Measurements from ENCODE around the gene JARID2. TPM values are rescaled to one million over a fixed set of nuclear protein-coding genes. Genes with fewer than 3 reads are reported as not detected.

The JARID2 gene
- total RNA-seq, 1 experiment from 2014 or later = 23.6 TPM

- no peaks in the 10 kb centered on the region; the same call in 1 of the 2 replicates for H3K9me2 ChIP-seq (ENCODE audit: insufficient read depth)
- peaks cover 61% of the 10 kb centered on the region for H3K79me2 ChIP-seq (ENCODE audit: insufficient read depth, low read length)
- no TSS peak for BruUV-seq (replicated peaks)
- ChIA-PET RAD21 (ENCODE audit: low non-redundant PET in 1 of 2, low total read pairs in 2 of 2, uncharacterized antibody in 2 of 2, unreplicated experiment in 2 of 2) (no interaction called here), CTCF (no interaction called here), POLR2A (no interaction called here)
- no peak for TF ChIP-seq SIN3A (IDR thresholded peaks at IDR 0.05; ENCODE audit: low read depth)
- no peak for TF ChIP-seq REST (IDR thresholded peaks at IDR 0.05; ENCODE audit: low read depth)
- TF ChIP-seq ZBTB33 (IDR thresholded peaks at IDR 0.05; ENCODE audit: extremely low read depth, insufficient replicate concordance, low read length) = no peak
- no peak for TF ChIP-seq CEBPB (IDR thresholded peaks at IDR 0.05; ENCODE audit: low read depth)
- no peak for TF ChIP-seq CTCF (IDR thresholded peaks at IDR 0.05 in 2 of 3, conservative IDR thresholded peaks at IDR 0.05 in 1 of 3; ENCODE audit: borderline replicate concordance in 1 of 3, insufficient read depth in 1 of 3, low read depth in 2 of 3, low read length in 2 of 3)
- no peak for TF ChIP-seq ZFX (IDR thresholded peaks at IDR 0.05)
- no peak for TF ChIP-seq FOSL1 (IDR thresholded peaks at IDR 0.05; ENCODE audit: low read depth)
- TF ChIP-seq SRF (IDR thresholded peaks at IDR 0.05; ENCODE audit: low read depth) = no peak
- TF ChIP-seq ZNF274 (IDR thresholded peaks at IDR 0.05; ENCODE audit: low read depth, low read length) = no peak
- TF ChIP-seq EZH2phosphoT487 (IDR thresholded peaks at IDR 0.05; ENCODE audit: borderline replicate concordance) = no peak
- no peak for TF ChIP-seq EGR1 (IDR thresholded peaks at IDR 0.05; ENCODE audit: low read depth)
- no peak for TF ChIP-seq CBX3 (IDR thresholded peaks at IDR 0.05; ENCODE audit: low read depth)
- no peak for TF ChIP-seq RAD21 (IDR thresholded peaks at IDR 0.05; ENCODE audit: low read depth)
- no peak for TF ChIP-seq EZH2 (IDR thresholded peaks at IDR 0.05)
- no peak for TF ChIP-seq ELF1 (IDR thresholded peaks at IDR 0.05; ENCODE audit: borderline replicate concordance, low read depth)
- no peak for TF ChIP-seq TCF7L2 (IDR thresholded peaks at IDR 0.05; ENCODE audit: borderline replicate concordance, extremely low read depth, insufficient read depth, insufficient read length)
- no peak overlapping the region for H3K4me2 ChIP-seq (ENCODE audit: low read length)
- no peaks in the 10 kb centered on the region for H4K20me1 ChIP-seq (ENCODE audit: insufficient read depth)
- H3K27me3 ChIP-seq (ENCODE audit: insufficient read depth, low read length) = no peaks in the 10 kb centered on the region
- intact Hi-C loops (cut with micrococcal nuclease) = no loop called here
- H2AFZ ChIP-seq (ENCODE audit: low read depth, low read length, poor library complexity, severe bottlenecking) = no peak overlapping the region
- H3K9ac ChIP-seq (ENCODE audit: low read length) = no peak overlapping the region
- H3K36me3 ChIP-seq (ENCODE audit: control insufficient read depth in 1 of 2, insufficient read depth in 2 of 2, low read length in 2 of 2) = no peaks in the 10 kb centered on the region
- DNase-seq (ENCODE audit: low read depth, low spot score) (no peak), ATAC-seq (no peak)
- H3K4me3 ChIP-seq (replicated peaks in 1 of 2; ENCODE audit: low read depth in 1 of 2, low read length in 2 of 2) = no peak overlapping the region
- H3K27ac ChIP-seq (ENCODE audit: low read depth, low read length) = no peak overlapping the region
- H3K4me1 ChIP-seq (ENCODE audit: control insufficient read depth in 1 of 2, insufficient read depth in 2 of 2, low read length in 2 of 2) = peaks cover 5 to 16% of the 10 kb centered on the region in 2 experiments
- H3K9me3 ChIP-seq (ENCODE audit: control insufficient read depth in 1 of 2, insufficient read depth in 1 of 2, low read depth in 1 of 2, low read length in 2 of 2) = no peaks in the 10 kb centered on the region
Measured at GRCh38 chr6:15337582-15337981, 91.7 kb downstream of the JARID2 start.
